ENCODE data around the gene OR6B1.

DNA sequence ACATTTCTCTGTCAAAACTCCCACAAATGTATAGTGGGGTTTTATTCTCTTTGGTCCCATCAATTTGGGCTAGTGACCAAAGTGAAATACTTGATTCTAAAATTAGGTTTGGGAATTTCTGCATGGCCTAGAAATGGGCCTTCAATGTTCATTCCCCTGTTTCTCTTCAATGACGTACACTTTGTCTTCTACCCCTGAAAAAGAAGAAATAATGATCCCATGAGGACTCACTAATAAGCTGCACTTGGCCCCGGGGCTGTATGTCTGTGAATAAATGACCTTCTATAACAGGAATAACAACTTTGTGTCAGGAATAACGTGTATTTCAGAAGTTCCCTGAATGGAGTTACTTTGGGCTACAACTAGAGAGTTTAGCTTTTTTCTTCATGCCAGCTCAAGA lies 20.2 kb downstream of the OR6B1 start:
- TF ChIP-seq CTCF (IDR thresholded peaks at IDR 0.05) (no peak), EP300 (IDR thresholded peaks at IDR 0.05; ENCODE audit: low read depth) (no peak), POLR2A (IDR thresholded peaks at IDR 0.05) (no peak), POLR2AphosphoS5 (IDR thresholded peaks at IDR 0.05) (no peak)
